ENCODE data around the gene TIAM2. TPM values are rescaled to one million over a fixed set of nuclear protein-coding genes. Genes with fewer than 3 reads are reported as not detected.

TIAM2 gene
- total and polyA plus RNA-seq, 7 donors = 3.4 to 20.3 (median 10.0) TPM

DNA sequence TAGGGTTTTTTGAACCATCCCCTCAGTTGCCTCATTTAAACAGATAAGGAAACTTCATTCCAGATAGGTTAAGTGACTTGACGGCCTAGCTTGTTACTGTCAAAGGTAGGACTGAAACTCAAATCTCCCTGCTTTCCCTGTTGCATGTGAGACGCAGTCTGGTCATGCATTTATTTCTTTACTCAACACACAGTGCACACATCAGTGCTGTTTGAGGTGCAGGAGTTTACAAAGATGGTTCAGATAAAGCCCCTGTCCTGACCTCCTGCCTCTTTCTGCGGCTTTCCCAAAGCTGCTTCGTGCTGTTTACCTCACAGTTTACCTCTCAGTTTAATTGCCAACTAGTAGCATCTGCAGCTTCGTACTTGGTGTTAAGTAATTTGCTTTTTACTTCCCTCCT, 26.6 kb downstream of the TIAM2 start:
- H3K36me3 ChIP-seq (ENCODE audit: insufficient read depth in 1 of 2, low read depth in 1 of 2) = no peaks in the 10 kb centered on the region
- intact Hi-C loops (cut with DNase I) = no loop called here
- H3K4me1 ChIP-seq = no peaks in the 10 kb centered on the region
- ATAC-seq = no peak
- no peak for DNase-seq
- no peaks in the 10 kb centered on the region for H3K27me3 ChIP-seq (ENCODE audit: insufficient read depth in 3 of 3, low read length in 2 of 3)
- TF ChIP-seq, protein P1, sequence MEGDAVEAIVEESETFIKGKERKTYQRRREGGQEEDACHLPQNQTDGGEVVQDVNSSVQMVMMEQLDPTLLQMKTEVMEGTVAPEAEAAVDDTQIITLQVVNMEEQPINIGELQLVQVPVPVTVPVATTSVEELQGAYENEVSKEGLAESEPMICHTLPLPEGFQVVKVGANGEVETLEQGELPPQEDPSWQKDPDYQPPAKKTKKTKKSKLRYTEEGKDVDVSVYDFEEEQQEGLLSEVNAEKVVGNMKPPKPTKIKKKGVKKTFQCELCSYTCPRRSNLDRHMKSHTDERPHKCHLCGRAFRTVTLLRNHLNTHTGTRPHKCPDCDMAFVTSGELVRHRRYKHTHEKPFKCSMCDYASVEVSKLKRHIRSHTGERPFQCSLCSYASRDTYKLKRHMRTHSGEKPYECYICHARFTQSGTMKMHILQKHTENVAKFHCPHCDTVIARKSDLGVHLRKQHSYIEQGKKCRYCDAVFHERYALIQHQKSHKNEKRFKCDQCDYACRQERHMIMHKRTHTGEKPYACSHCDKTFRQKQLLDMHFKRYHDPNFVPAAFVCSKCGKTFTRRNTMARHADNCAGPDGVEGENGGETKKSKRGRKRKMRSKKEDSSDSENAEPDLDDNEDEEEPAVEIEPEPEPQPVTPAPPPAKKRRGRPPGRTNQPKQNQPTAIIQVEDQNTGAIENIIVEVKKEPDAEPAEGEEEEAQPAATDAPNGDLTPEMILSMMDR (IDR thresholded peaks at IDR 0.05) = no peak
- WGBS, 3 donors = 87 to 90% (median 88%) methylated on average over 5 of the region's 5 CpGs
- no peak overlapping the region for H3K4me3 ChIP-seq
- no peak overlapping the region for H3K27ac ChIP-seq
- H3K9me3 ChIP-seq = no peaks in the 10 kb centered on the region

DNA sequence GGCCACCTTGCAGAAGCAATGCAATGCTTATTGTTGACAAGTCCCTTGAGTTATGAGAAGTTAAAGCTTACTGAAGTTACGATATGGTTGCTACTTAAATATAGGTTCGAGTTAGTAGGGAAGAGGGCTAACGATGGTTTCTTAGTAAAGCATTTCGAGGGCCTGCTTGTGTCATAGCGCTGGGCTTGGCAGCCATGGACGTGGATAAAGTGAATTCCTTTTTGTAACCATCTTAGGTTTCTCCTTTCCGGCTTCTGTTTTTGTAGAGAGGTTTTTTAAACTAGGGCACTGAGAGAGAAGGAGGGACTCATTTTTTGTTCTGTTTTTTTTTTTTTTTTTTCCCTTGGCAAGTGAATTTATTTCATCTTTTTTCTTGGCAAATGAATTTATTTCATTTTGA, 27.6 kb downstream of the TIAM2 start:
- no peak for ATAC-seq
- Histone ChIP-seq H3K27ac (no peak overlapping the region), H3K36me3 (ENCODE audit: insufficient read depth in 1 of 2, low read depth in 1 of 2) (no peaks in the 10 kb centered on the region), H3K4me3 (no peak overlapping the region), H3K9me3 (no peaks in the 10 kb centered on the region), H3K4me1 (no peaks in the 10 kb centered on the region), H3K27me3 (ENCODE audit: insufficient read depth in 3 of 3, low read length in 2 of 3) (no peaks in the 10 kb centered on the region)
- DNase-seq = no peak
- 51 to 85% (median 57%) methylated on average over 7 of the region's 7 CpGs for WGBS, 3 donors
- TF ChIP-seq, protein P1 (IDR thresholded peaks at IDR 0.05) = no peak
- intact Hi-C loops (cut with DNase I) = no loop called here

DNA sequence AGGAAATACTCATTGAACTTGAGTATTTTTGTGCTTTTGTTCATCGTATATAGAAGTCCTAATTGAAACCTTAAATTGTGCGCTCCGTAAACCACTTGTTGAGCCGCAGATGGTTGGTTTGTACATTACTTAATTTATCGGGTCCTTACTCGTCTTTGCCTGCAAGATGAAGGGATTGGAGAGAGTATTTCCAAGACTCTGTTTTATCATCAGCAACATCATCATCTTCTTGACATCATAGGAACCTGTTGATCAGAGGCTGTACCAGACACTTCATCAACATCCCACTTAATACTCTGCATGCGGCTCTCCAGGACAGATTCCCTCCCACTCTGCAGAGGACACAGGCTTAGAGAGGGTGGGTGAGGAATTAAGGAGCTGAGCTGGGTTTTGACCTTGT, 28.6 kb downstream of the TIAM2 start:
- ATAC-seq = no peak
- no peak overlapping the region for H3K4me3 ChIP-seq
- WGBS, 3 donors = 88 to 97% (median 96%) methylated on average over 7 of the region's 7 CpGs
- no peaks in the 10 kb centered on the region for H3K9me3 ChIP-seq
- TF ChIP-seq, protein P1 (IDR thresholded peaks at IDR 0.05) = no peak
- H3K36me3 ChIP-seq (ENCODE audit: insufficient read depth in 1 of 2, low read depth in 1 of 2) = no peaks in the 10 kb centered on the region
- no peak for DNase-seq
- H3K27me3 ChIP-seq (ENCODE audit: insufficient read depth in 3 of 3, low read length in 2 of 3) = no peaks in the 10 kb centered on the region
- no peak overlapping the region for H3K27ac ChIP-seq
- no peaks in the 10 kb centered on the region for H3K4me1 ChIP-seq
- intact Hi-C loops (cut with DNase I) = no loop called here

DNA sequence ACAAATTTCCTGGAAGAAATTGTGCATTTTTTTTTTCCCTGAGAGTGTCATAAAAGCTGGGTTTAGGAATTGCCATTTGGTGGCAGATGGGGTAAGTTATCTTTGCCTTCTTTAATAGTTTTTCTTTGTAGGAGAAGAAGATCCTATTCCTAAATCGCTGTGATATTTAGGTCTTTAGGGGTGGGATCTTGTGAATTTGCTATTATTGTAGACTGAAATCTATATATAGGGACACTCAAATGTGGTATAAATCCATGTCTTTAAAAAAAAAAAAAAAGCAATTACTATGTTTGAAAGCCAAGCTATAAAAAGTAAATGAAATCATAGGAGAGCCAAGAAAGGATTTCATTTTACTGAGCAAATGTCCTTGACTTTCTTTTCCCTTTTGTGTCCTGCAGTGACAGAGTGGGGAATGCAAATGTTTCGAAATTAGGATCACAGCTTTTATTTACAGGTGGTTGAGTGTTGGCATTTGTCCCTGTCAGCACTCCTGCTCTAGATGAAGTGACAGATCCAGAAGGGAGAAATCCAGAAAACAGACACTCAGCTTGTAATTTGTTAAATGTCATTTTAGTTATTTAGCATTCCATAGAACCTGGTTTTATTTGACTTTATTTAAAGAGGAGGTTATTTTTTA, 29.4 kb downstream of the TIAM2 start:
- Histone ChIP-seq H3K27me3 (ENCODE audit: insufficient read depth in 3 of 3, low read length in 2 of 3) (no peaks in the 10 kb centered on the region), H3K36me3 (ENCODE audit: insufficient read depth in 1 of 2, low read depth in 1 of 2) (no peaks in the 10 kb centered on the region), H3K4me1 (no peaks in the 10 kb centered on the region), H3K27ac (no peak overlapping the region), H3K9me3 (no peaks in the 10 kb centered on the region), H3K4me3 (no peak overlapping the region)
- DNase-seq = no peak
- TF ChIP-seq, protein P1 (IDR thresholded peaks at IDR 0.05) = no peak
- intact Hi-C loops (cut with DNase I) = no loop called here
- WGBS, 3 donors = 63 to 67% (median 64%) methylated on average over 2 of the region's 2 CpGs
- peak in 3 of 4 donors; percentile 21 to 54 (median 54) for ATAC-seq
